C4-2B (cell line): Measurements from ENCODE around the gene HDHD3.

Experiments
- H3K27ac ChIP-seq: fragments of 450-650 bp; 2 replicates; pipeline ENCODE4 v1.5.1; 2017
- ZFX ChIP-seq: fragments of 450-650 bp; IDR thresholded peaks from 2 replicates; pipeline ENCODE4 v1.6.1; 2017
- TF ChIP-seq, protein P1 (sequence below): fragments of 450-650 bp; conservative IDR thresholded peaks from 2 replicates; pipeline ENCODE4 v1.5.1; 2017; ENCODE audit warnings: mild to moderate bottlenecking

Gene HDHD3

DNA sequence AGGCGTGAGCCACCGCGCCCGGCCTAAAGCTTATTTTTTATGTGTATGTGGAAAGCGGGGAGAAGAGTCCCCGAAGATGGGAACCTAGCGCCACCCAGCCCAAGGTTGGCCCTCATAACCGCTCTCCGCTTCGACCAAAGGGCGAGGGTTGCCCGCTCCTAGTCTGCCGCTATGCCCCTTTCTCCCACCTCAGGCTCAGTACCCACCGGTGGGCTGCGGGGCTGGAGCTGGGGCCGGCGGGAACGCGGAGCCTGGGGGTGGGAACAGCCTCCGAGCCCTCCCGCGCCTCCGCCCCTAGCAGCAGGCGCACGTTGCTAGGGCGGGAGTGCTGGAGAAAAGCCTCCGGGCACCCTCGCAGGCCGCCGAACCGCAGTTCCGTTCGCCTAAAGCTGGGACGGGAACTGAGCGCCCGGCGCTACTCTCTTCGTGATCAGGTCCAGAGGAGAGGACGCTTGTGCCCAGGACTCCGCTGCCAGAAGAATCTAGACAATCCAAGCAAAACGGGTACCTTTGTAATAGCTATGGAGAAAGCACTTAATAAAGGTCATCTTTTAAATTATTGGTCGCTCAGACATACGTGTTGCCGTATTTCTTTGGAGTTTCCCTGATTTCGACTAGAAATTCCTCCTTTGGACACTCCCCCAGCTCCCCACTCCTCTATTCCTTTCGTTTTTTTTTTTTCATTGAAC, 36.6 kb downstream of the HDHD3 start, which contains the start of gene WDR31:
Gene WDR31, minus strand, starts transcription at position 265 of the 689 bp plus-strand sequence. CDS start 8,253 bp downstream, outside the sequence.
- TF ChIP-seq ZFX = peak; percentile 48
- TF ChIP-seq, protein P1, sequence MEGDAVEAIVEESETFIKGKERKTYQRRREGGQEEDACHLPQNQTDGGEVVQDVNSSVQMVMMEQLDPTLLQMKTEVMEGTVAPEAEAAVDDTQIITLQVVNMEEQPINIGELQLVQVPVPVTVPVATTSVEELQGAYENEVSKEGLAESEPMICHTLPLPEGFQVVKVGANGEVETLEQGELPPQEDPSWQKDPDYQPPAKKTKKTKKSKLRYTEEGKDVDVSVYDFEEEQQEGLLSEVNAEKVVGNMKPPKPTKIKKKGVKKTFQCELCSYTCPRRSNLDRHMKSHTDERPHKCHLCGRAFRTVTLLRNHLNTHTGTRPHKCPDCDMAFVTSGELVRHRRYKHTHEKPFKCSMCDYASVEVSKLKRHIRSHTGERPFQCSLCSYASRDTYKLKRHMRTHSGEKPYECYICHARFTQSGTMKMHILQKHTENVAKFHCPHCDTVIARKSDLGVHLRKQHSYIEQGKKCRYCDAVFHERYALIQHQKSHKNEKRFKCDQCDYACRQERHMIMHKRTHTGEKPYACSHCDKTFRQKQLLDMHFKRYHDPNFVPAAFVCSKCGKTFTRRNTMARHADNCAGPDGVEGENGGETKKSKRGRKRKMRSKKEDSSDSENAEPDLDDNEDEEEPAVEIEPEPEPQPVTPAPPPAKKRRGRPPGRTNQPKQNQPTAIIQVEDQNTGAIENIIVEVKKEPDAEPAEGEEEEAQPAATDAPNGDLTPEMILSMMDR = no peak
- H3K27ac ChIP-seq = peak within 1 kb of the TSS; percentile 71

DNA sequence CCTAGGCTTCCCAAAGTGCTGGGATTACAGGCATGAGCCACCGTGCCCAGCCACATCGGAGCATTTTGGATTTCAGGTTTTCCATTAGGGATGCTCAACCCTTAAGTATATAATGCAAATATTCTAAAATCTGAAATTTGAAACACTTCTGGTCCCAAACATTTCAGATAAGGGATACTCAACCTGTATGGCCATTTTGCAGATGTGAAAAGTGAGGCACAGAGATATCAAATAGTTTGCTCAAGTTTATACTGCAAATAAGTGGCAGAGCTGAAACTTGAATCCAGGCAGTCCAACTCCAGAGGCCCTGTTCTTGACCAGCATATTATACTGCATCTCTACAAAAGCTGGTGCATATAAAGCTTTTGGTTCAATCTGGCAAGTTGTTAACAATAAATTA, 39.1 kb downstream of the HDHD3 start:
- no peak for TF ChIP-seq ZFX
- TF ChIP-seq, protein P1 = no peak
- H3K27ac ChIP-seq = no peak overlapping the region

DNA sequence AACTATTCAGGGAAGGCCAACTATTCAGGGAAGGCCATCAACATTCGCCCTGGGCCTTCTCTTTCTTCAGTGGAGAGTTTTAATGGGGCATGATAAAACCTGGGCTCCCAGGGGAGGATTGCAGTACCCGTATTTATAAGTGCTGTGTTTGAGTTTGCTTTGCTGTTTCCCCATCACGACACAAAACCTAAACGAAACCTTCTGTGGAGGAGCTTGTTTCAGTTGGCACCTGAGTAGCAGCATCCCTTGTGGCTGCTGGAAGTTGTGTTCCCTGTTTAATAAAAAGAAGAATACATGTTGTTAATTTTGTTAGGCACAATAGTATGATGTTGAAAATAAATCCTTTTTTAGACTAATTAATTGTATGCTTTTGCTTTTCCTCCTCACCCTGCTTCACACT, 45.0 kb downstream of the HDHD3 start:
- no peak overlapping the region for H3K27ac ChIP-seq
- TF ChIP-seq, protein P1 = no peak
- no peak for TF ChIP-seq ZFX

DNA sequence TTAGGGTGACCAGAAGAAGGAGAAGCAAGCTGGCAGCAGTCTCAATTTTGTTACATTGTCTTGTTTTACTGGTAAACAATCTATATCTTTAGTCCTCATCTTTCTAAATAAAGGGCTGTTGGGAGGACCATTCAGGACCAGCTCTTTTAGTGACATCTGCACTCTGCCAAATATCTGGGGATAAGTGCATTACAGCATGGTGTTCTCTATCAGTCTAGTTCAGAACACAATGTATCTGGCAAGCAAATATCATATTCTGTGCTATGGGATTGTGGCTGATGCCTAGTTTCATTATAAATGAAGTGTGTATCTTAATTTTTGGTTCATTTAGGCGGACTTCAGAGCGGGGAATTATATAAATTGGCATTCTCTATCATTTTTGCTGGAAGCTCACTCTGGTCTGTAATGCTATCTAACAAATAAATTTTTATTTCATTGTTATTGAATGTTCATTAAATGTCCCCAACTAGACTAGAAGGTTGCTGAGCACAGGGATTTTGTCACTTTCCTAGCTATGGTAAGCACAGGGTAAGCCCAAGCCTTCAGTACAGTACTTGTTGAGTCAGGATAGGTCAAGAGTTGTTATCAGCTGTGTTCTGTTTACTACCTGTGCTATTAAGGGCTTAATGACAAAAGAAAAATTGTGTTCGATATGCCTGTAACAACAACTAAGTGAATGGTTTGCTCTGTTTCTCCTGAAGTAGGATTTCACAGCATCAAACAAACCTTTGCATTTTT, 48.6 kb downstream of the HDHD3 start:
- TF ChIP-seq ZFX = no peak
- TF ChIP-seq, protein P1 = no peak

DNA sequence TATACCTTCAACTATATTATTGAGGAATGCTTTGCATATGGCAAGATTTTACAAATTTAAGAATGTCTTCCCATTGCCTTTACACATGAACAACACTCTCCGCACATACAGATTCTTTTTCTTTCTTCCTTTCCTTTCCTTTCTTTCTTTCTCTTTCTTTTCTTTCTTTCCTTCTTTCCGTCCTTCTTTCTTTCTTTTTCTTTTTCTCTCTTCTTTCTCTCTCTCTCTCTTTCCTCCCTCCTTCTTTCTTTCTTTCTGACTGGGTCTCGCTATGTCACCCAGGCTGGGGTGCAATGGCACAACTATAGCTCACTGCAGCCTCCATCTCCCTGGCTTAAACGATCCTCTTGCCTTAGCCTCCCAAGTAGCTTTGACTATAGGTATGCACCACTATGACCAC, 50.6 kb downstream of the HDHD3 start:
- TF ChIP-seq, protein P1 = no peak
- TF ChIP-seq ZFX = no peak

More for the DNA sequence above, 48.6 kb downstream of the HDHD3 start:
- H3K27ac ChIP-seq = no peak overlapping the region

More for the DNA sequence above, 50.6 kb downstream of the HDHD3 start:
- no peak overlapping the region for H3K27ac ChIP-seq
